Fibroblast of skin of right quadriceps (primary cell): ENCODE results near the gene CNTNAP2.
A peak's percentile ranks its signal among the peaks of the same experiment; 100 is the strongest.

Experiments
- DNase-seq: peaks from one replicate; pipeline ENCODE4 v3.0.0-alpha.2; 2013

Gene CNTNAP2

GRCh38 chr7:146922782-146923181 is 806.2 kb downstream of the CNTNAP2 start:
- peak; percentile 45 for DNase-seq

GRCh38 chr7:146926841-146927240 is 810.2 kb downstream of the CNTNAP2 start:
- no peak for DNase-seq

- DNase-seq = no peak
Measured at GRCh38 chr7:146937836-146938235, 821.2 kb downstream of the CNTNAP2 start.

- no peak for DNase-seq
Measured at GRCh38 chr7:146943483-146943882, 826.9 kb downstream of the CNTNAP2 start.

- DNase-seq = no peak
Measured at GRCh38 chr7:146948703-146949102, 832.1 kb downstream of the CNTNAP2 start.

DNA sequence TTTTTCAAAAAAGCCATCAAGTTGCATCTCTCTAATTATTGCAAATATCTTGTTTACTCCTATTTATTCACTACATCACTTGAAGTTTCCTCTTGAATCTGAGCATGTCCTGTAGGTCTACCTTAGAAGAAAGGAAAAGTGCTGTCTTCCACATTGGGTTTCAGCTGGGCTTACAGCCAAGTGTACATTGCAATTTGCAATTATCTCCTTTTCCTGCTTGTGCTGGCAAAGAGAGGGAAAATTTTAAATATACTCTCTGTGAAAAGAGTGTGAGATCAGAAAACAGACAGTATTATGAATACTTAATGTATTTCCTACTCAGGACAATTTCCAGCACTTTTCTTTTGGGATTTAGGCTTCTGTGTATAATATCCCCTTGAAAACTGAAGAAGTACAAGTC is 839.7 kb downstream of the CNTNAP2 start:
- DNase-seq = peak; percentile 6

- peak; percentile 39 for DNase-seq
Measured at GRCh38 chr7:146956853-146957252, 840.3 kb downstream of the CNTNAP2 start.

DNA sequence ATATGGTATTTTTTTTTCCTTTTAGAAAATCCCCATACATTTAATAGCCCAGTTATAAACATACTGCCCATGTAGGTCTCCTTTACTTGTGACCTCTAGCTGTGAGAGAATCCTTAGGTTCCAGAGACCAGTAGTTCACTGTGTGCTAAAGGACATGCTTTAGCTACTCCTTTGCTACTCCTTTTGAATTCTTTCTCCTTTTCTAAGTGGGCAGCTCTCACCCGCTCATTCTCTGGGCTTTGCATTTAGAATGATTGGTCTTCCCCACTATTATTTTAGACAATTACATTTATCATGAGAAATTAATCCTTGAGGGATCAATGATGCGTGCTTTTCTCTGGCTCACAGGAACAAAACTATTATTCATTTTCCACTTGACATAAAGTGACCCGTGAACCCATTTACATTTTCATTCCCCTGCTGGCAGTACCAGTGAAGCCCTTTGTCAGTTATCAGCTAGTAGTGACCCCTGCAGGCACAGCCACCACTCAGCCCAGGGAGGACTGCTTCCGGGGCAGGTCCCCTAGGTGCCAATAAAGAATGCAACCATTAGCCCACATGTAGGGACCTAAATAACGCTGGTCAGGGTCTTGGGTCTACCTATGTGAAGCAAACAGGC is 844.3 kb downstream of the CNTNAP2 start:
- no peak for DNase-seq

- peak; percentile 98 for DNase-seq
Measured at GRCh38 chr7:146961617-146962016, 845.0 kb downstream of the CNTNAP2 start.

DNA sequence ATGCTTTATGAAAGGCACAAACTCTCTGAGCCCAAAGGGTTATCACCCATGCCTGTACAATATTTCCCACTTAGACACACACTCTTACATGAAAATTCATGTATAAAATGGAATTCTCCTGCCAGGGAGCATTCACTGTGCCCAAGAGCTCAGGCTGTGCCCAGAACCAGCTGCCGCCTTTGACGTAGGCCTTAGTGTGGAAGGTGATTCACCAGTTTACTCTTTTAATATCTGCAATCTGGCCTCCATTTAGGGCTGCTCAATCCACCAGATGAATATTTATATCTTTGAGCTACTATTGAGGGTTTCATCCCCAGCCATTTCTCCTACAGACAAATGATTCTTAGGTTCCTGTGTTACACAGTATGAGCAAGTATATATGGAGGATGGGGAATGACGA is 849.7 kb downstream of the CNTNAP2 start:
- DNase-seq = no peak

GRCh38 chr7:146982482-146982881 is 865.9 kb downstream of the CNTNAP2 start:
- DNase-seq = no peak

GRCh38 chr7:146991596-146991995 is 875.0 kb downstream of the CNTNAP2 start:
- no peak for DNase-seq

DNA sequence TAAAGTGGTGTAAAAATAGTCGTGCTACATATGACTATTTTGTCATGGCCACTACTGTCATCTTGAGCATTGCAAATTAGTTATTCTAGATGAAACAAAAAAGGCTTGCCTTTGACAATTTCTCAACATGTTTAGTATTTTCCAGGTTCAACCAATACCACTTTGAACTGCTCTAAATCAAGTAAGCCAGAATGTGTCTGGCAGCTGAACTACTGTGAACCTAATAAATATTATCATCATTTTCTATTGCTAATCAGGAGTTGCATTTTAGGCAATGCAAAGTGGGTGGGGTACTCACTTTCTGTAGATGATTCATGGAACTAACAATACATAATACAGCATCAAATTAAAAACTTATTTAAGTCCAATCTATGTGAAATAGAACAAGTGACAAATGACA is 877.2 kb downstream of the CNTNAP2 start:
- DNase-seq = no peak

DNA sequence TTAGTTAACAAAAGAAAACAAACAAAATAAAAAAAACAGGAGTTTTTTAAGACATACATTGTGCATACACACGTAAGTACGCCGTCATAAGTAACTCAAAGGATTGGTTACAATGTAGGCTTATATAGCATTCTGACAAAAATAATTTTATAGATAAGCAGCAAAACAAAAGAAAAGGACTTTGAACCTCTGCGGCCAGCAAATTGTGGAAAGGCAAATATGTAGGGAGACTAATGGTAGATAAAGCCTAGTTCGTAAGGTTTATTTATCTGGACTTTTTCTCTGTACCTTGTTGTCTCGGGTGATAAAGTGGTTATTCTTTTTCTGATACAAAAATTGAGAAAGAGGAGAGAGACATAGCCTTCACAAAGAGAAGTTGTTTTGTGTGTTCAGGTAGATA is 891.9 kb downstream of the CNTNAP2 start:
- DNase-seq = no peak

DNA sequence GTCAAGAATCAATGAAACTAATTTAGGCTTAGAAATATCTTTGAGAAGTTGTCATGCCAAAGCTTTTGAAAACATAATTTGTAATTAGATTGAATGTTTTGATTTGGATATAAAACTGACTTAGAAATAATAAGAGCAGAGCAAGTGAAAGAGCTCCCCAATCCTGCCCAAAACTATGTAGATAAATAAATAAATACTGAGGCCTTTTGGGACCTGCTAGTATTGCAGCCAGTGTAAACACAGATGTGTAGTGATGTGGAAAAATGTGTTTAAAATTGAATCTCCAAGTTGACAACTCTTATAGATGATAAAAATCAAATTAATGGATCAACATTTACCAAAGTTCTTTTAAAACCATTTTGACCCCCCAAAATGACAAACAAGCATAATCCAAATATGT is 896.1 kb downstream of the CNTNAP2 start:
- no peak for DNase-seq

DNA sequence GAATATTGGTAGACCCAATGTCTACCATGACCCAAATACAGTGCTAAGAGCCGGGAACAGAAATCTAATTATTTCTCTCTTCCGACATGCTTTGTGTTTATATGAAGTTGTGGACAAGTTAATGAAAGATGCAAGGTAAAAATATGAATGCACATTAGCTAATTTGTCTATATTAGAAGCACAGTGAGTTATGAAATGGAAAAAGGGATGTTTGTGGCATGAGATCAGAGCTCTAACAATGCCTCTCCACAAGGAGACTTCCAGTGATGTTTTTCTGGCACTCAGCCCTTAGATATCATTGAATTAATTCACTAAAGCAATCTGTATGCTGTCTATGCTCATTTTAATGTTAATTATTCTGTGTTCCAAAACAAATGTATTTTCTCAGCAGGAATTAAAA is 897.2 kb downstream of the CNTNAP2 start:
- DNase-seq = peak; percentile 38

DNA sequence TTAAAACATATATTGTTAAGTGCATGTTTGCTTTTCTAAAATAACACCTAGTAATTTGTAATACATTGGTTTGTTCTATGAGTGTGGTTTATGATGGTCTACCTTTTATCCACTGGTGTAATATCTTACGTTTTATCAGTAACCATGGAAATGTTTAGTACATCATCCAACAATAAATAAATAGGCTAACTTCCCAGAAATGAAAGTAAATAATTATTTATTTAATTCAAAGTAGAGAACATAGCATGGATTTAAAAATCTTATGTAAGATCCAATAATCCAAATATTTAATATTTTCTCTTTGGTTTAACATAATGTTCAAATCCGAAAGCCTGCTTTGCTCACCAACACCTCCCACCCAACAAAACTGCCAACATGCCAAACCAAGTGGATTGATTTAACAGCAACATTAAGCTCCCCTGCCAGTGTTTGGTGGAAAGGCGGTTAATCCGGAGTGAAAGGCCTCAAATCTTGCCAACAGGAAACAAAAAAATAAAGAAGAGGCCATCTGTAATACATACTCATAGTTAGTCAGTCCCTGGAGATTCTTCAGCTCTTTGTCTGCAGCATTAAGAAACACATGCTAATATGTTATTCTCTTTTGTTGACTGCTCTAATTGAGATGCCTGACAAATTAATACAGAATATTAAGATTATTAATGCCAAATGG is 897.8 kb downstream of the CNTNAP2 start:
- DNase-seq = peak; percentile 7

- DNase-seq = no peak
Measured at GRCh38 chr7:147015999-147016398, 899.4 kb downstream of the CNTNAP2 start.

DNA sequence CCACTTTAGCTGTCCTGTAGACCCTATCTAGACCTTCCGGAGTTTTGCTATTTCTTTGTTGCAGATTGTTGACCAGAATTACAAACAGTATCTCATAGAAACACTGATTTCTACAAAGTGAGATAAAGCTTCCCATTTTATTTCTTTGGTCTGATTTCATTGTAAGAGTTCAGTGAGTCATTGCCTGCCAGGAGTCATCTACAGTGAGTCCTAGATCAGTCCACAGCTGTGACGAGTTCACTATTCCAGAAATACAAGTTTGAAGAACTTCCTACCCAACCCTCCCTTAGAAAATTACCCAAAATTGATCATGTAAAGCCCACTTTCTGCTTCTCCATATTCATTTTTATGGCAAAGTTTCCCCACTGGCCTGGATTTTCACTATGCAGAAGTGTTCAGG is 905.5 kb downstream of the CNTNAP2 start:
- peak; percentile 11 for DNase-seq

- DNase-seq = no peak
Measured at GRCh38 chr7:147023440-147023839, 906.8 kb downstream of the CNTNAP2 start.

DNA sequence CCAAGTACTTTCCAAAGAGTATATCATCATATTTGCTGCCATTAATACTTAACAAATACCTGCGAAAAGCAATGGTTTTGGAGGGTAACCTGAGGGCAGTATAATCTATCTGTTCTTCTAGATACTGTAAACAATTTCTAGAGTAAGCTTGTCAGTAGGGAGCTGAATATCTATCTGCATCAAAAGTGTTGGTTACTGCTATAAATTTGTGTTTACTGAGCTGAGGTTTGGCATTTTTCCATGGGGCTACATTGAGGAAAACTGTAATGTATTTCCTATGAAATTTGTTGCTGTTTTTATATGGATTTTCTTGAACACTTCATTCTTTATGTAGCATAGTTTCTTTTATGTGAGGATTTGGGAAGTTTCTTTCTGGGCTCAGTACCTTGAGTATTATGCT is 913.4 kb downstream of the CNTNAP2 start:
- DNase-seq = no peak

DNA sequence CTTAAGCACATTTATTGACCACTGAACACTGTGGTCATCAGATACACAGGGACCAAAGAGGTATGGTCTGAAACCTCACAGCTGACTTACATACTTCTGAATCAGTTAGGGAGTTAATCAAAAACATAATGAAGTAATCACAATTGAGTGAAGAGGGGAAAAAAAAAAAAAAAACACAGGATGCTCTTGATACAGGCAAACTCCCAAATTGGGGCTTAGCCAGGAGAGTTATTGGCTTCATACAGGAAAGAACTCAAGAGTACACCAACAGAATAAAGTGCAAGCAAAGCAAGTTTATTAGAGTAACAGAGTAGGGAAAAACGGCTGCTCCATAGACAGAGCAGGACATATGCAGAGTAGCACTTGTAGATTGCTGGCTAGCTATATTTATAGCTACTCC is 917.0 kb downstream of the CNTNAP2 start:
- no peak for DNase-seq

GRCh38 chr7:147041438-147041837 is 924.8 kb downstream of the CNTNAP2 start:
- DNase-seq = no peak

DNA sequence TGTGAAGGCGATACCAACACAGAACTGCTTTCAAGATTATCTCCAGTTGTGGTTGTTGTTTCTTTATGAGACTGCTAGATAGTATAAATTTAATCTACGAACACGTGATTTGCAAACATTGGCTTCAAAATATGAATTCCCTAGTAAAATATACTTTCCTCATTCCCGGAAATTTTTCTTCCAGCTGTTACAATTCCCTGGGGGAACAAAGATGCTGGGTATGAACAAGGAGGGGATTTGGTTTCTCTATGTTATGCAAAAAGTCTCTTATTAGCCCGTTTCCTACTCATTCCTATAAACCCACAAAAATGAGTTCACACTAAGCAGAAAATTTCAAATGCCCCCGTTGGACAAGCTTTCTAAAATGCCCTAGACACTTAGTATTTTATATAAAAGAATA is 928.3 kb downstream of the CNTNAP2 start:
- peak; percentile 6 for DNase-seq

DNA sequence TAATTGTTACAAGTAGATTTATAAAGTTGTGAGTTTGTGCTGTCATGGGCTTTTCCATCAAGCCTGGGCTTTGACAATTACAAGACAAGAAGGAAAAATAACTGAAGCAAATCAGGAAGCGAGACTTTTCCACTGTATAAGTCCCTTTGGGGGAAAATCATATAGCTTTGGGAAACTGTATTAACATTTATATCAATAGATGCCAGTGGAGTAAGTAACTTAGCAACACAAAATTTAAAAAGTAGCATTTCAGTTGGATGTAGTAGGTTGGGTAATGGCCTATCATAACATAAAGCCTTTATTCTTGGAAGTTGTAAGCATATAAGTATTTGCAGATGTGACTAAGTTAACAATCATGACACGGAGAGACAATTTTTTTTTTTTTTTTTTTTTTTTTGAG is 931.1 kb downstream of the CNTNAP2 start:
- peak; percentile 26 for DNase-seq
